ENCODE data around the gene FOLR2.
"Not testable (repeated sequence)": the region's sequence is repeated elsewhere in the genome, so short reads cannot be mapped to it uniquely, and the experiment has no call there.

Gene FOLR2

GRCh38 chr11:72204886-72205285, 11.7 kb upstream of the FOLR2 start:
- in situ Hi-C loops (cut with MboI; ENCODE audit: low sequenced_read_pairs): no loop called here

- in situ Hi-C loops (cut with MboI; ENCODE audit: low sequenced_read_pairs): not testable (repeated sequence)
These were observed 9.8 kb upstream of the FOLR2 start for GRCh38 chr11:72206794-72207193.

GRCh38 chr11:72208281-72208680, 8.3 kb upstream of the FOLR2 start:
- in situ Hi-C loops (cut with MboI; ENCODE audit: low sequenced_read_pairs): no loop called here

- in situ Hi-C loops (cut with MboI; ENCODE audit: low sequenced_read_pairs): no loop called here
These were observed 7.5 kb upstream of the FOLR2 start for GRCh38 chr11:72209101-72209500.

- in situ Hi-C loops (cut with MboI; ENCODE audit: low sequenced_read_pairs): no loop called here
These were observed 1.2 kb downstream of the FOLR2 start for GRCh38 chr11:72217841-72218240.

GRCh38 chr11:72218251-72218745, 1.7 kb downstream of the FOLR2 start:
- in situ Hi-C loops (cut with MboI; ENCODE audit: low sequenced_read_pairs): no loop called here

GRCh38 chr11:72220696-72221363, 4.2 kb downstream of the FOLR2 start:
- in situ Hi-C loops (cut with MboI; ENCODE audit: low sequenced_read_pairs): no loop called here

GRCh38 chr11:72221386-72222075, 4.9 kb downstream of the FOLR2 start:
- in situ Hi-C loops (cut with MboI; ENCODE audit: low sequenced_read_pairs): no loop called here

- in situ Hi-C loops (cut with MboI; ENCODE audit: low sequenced_read_pairs): no loop called here
These were observed 5.7 kb downstream of the FOLR2 start for GRCh38 chr11:72222106-72222891.

GRCh38 chr11:72222907-72223614, 6.5 kb downstream of the FOLR2 start:
- in situ Hi-C loops (cut with MboI; ENCODE audit: low sequenced_read_pairs): no loop called here

GRCh38 chr11:72223615-72224563, 7.3 kb downstream of the FOLR2 start:
- in situ Hi-C loops (cut with MboI; ENCODE audit: low sequenced_read_pairs): no loop called here

GRCh38 chr11:72224564-72225410, 8.2 kb downstream of the FOLR2 start, which contains the start of gene INPPL1:
Gene INPPL1, plus strand, starts transcription at chr11:72224767. Its CDS starts 218 bp downstream, at chr11:72224985.
- in situ Hi-C loops (cut with MboI; ENCODE audit: low sequenced_read_pairs): no loop called here

GRCh38 chr11:72225411-72225951, 8.9 kb downstream of the FOLR2 start:
- in situ Hi-C loops (cut with MboI; ENCODE audit: low sequenced_read_pairs): no loop called here

GRCh38 chr11:72226701-72227100, 10.1 kb downstream of the FOLR2 start:
- in situ Hi-C loops (cut with MboI; ENCODE audit: low sequenced_read_pairs): no loop called here

GRCh38 chr11:72227316-72228228, 11.0 kb downstream of the FOLR2 start:
- in situ Hi-C loops (cut with MboI; ENCODE audit: low sequenced_read_pairs): no loop called here

GRCh38 chr11:72228229-72228843, 11.7 kb downstream of the FOLR2 start:
- in situ Hi-C loops (cut with MboI; ENCODE audit: low sequenced_read_pairs): no loop called here

- in situ Hi-C loops (cut with MboI; ENCODE audit: low sequenced_read_pairs): no loop called here
These were observed 12.2 kb downstream of the FOLR2 start for GRCh38 chr11:72228844-72229231.
